Hematopoietic multipotent progenitor cell treated with erythropoietin and hydrocortisone succinate and interleukin-3 and kit ligand, for 8 days (in vitro differentiated cells): ENCODE data around the gene GZMH.
"Not testable (repeated sequence)": the region's sequence is repeated elsewhere in the genome, so short reads cannot be mapped to it uniquely, and the experiment has no call there.

Experiments used
- DNase-seq: peaks from one replicate; pipeline ENCODE4 v3.0.0-alpha.2; 2015

GZMH gene, protein sequence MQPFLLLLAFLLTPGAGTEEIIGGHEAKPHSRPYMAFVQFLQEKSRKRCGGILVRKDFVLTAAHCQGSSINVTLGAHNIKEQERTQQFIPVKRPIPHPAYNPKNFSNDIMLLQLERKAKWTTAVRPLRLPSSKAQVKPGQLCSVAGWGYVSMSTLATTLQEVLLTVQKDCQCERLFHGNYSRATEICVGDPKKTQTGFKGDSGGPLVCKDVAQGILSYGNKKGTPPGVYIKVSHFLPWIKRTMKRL

DNA sequence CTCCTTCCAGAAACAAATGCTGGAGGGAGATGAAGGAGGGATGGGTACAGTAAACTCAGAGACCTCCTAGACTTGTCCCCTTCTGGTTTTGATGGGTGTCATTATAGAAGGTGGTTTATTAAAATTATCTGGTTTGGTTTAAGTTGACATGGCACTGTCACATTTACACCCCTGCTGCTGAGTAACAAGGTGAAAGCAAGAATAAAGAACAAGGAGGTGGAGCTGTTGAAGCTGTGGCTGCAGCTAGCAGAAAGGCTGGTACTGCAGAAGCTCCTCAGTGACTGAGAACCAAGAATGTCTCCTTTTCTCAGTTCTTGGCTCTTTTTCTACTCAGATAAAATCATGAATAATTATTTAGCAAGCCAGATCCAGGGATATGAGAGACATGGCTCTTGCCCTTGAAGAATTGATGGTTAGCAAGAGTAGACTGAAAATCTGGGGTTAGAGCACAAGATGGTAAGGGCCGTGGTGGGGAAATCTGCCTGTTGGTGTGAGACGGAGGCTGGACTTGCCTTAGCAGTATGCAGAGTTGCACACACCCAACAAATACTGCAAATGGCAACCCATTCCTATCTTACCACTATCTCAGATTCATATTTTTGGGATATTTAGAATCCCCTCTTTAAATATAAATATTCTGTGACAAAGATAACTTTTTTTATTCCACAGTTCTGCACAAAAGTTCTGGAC lies at the start of gene GZMH:
TSS of gene GZMH (minus strand) at position 31 of the 690 bp plus-strand sequence. CDS start 72 bp downstream, outside the sequence.
- DNase-seq = no peak

DNA sequence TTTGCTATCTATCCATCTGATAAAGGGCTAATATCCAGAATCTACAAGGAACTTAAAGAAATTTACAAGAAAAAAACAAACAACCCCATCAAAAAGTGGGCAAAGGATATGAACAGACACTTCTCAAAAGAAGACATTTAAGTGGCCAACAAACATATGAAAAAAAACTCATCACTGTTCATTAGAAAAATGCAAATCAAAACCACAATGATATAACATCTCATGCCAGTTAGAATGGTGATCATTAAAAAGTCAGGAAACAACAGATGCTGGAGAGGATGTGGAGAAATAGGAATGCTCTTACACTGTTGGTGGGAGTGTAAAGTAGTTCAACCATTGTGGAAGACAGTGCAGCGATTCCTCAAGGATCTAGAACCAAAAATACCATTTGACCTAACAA lies 38.9 kb upstream of the GZMH start:
- not testable (repeated sequence) for DNase-seq

DNA sequence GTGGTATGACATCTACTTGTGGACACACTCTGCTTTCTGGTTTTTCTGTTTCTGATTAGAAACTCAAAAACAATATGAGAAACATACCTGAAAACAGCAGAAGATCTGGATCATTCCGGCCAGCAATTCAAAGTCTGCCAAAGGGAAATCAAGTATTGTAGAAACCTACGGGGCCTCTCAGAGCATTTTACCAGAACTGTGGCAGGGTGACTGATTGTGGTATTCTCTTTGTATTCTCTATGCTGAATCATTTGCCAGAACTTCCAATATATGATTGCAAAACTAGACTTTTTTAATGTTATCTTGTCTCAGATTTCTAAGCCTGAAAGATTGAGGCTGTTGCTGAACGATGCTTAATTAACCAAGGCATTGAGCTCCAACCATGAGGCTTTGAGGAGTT lies 30.4 kb upstream of the GZMH start:
- DNase-seq = no peak

DNA sequence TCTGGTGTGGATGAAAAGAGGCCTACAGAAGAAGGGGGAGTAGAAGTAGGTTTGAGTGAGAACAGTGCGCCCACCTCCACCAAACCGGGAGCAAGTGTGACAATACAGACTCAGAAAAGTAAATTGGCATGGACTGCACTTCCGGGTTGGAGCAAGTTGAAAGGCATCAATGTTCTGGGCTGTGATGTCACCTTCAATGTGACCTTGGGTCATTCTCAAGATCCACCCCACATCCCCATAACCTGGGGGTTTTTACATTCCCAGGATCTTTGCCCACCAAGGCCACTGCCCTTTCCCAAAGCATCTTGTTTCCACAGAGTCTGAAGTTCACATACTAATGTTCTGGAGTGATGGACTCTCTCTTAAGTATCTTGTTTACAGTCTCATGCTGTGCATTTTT lies 29.8 kb upstream of the GZMH start:
- no peak for DNase-seq

DNA sequence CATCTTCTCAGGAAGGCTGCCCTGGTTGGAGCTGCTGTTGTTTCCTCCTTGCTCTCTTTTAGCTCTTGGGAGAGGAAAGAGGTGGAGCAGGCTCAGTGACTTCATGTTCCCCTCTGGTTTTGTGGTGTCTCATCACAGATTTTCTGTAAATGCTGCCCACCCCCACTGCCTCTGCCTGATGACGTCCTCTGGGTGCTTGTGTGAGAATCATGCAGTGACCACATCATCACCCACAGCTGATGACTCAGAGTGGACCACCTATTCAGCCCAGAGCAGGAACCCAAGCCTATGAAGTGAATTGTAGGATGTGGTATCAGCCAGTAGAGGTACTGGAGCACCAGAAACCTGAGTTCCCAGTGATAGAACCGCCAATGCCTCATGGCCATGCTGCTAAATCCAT lies 24.7 kb upstream of the GZMH start, which contains the start of gene GZMB:
TSS of gene GZMB (minus strand) at position 33 of the 400 bp plus-strand sequence. CDS start at position 3, 30 bp downstream.
- no peak for DNase-seq

DNA sequence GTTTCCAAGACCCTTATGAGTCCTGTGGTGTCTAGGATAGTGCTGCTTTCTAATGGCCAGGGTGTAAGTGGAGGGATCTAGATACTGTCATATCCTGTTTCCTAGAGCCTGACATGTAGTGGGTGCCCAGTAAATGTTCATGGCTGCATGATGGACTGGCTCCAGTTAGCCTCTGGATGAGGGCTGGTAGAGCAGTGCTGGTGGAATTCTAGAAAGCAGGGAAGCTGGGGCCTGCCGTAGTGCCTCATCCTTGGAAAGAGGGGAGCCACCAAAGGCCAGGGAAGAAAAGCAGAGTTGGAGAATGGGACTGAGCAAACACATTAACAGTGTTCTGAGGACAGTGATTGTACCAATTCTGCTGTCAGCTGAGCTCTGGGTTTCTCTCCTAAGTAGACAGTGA lies 23.9 kb upstream of the GZMH start:
- no peak for DNase-seq

DNA sequence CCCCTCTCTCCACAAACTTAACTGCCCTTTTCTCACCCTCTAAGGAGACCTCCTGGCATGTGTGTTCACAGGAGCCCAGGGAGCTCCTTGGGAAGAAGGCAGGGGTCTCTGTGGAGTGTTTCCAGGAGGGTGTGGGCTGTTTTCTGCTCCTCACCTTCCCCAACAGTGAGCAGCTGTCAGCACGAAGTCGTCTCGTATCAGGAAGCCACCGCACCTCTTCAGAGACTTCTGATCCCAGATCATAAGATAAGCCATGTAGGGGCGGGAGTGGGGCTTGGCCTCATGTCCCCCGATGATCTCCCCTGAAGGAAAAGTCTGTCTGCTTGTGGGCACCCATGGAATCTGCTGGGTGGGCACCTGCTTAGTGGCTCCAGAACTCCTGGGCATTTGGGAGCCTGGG lies 23.3 kb upstream of the GZMH start:
- no peak for DNase-seq

DNA sequence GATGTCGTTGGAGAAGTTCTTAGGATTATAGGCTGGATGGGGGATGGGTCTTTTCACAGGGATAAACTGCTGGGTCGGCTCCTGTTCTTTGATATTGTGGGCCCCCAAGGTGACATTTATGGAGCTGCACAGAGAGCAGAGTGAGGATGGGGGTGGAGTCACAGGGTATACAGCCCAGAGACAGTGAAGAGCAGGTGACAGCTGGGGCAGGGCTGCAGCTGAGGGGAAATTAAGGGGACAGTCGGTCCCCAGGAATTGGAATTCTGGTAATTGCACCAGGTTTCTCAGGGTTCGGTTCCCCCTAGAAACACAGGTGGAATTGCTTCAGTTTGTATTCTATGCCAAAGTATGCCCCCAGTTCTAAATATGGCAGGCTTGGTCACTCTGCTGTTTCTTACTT lies 22.9 kb upstream of the GZMH start:
- no peak for DNase-seq

DNA sequence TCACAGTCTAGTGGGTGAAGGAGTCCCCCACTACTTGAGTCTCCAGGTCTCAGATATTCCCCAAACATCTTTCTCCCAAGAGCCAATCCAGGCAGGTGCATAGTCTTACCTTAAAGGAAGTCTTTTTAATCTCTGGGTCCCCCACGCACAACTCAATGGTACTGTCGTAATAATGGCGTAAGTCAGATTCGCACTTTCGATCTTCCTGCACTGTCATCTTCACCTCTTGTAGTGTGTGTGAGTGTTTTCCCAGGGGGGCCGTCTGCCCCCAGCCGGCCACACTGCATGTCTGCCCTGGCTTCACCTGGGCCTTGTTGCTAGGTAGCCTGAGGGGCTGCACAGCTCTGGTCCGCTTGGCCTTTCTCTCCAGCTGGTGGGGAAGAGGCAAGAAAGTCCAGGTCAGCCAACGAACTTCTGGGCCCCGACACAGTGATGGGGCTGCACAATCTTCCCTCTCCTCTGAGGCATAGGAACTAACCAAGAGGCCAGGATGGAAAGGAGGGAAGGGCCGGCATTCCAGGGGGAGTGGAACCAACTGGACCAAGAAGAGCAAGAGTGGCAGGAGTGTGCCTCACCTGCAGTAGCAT lies 22.4 kb upstream of the GZMH start:
- no peak for DNase-seq

DNA sequence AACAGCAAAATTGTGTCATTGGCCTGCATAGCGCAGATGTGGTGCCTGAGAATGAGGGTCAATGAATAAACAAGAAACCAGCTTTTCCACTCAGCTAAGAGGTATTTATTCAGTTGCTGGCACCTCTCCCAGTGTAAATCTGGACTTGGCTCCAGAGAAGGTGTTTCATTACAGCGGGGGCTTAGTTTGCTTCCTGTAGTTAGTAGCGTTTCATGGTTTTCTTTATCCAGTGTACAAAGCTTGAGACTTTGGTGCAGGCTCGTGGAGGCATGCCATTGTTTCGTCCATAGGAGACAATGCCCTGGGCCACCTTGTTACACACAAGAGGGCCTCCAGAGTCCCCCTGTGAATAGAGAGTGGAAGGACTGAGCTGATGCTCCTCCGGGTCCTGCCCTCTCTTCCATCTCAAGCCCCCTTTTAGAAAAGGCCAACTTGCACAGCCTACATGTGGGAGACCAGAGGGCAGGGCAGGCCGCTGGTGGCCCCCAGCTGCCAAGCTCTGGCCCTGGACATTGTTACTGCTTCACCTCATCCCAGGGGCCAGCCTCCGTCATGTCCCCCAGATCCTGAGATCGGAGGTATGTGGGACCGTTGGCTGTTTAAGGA lies 21.5 kb upstream of the GZMH start:
- no peak for DNase-seq

DNA sequence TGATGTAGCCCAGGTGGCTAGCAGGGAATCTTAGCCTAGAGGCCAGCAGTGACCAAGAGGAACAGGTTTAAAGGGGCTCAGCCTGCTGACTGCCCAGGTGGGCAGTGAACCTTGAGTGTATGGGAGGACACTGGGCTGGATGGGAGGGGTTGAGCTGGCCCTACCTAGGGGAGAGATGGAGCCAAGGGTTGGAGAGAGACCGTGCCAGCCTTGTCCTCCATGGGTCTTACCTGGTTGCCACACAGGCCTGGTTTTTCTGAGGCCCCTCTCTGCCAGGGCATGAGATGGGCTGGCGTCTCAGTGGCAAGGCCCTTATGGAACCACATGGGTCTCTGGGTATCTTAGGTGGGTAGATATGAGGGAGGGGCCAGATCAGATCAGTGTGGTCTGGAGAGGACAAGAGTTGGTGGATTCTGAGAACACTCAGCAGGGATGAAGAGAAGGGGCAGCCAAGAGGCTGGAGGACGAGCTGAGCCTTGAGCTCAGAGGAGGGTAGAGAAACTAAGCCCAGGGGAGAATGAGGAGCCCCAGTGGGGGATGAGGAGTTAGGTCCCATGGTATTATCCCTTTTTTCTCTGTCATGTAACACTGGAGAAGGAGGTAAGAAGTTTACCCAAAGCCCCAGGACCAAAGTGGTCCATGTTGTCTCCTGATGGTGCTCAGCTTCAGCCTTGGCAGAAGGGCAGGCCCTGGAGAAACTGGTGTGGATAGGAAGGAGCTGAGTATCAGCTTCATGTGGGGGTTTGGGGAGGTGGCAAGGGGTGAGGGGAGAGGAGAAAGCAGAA lies 20.8 kb upstream of the GZMH start:
- no peak for DNase-seq

DNA sequence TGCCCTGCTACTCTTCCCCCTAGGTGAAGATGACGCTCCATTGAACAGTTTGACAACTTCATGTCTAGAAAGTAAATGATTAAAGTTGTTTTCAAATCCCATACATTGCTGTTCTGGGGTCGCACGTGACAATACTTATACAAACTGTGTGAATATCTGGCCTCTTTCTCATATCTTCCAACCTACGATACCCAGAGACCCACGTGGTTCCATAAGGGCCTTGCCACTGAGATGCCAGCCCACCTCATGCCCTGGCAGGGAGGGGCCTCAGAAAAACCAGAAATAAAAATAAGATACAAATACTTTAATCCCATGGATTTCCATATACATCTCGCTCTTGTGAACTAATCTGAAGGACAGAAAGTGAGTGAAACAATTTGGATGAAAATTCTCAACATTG lies 20.0 kb upstream of the GZMH start:
- no peak for DNase-seq

DNA sequence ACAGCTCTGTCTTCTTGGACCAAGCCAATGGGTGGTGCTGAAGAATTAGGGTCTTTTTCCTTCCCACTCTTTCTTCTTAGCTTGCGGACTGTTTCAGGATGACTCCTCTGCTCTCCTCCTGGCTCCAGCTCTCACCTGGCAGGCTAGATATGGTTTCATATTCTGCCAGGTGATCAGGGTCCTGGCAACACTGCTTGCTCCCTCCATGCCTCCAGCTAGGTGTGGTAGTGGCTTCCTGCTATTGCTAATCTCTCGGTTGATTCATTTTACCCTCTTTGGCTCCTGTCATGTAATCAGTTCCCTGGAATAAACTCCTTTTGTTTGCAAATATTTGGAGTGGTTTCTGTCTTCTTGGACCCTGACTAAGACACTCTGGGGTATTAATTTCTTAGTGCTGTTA lies 4.3 kb upstream of the GZMH start:
- DNase-seq = no peak

DNA sequence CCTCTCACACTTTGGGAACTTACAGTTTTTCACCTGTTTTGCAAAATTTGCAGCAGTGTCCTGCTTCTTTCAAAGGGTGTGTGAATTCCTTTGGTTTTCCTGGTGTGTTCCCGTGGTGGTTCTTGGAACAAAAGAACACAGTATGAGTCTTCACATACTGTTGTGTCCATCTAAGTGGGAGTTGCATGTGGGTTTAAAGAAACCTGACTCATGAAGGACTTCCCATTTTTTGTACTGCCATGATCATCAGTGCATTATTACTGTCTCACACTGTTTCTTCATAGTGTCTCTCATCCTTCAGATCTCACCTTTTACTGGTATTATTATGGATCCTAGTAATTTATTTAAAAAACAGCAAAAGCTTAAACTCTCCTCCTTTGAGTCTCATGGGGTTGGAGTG lies 3.8 kb upstream of the GZMH start:
- no peak for DNase-seq

DNA sequence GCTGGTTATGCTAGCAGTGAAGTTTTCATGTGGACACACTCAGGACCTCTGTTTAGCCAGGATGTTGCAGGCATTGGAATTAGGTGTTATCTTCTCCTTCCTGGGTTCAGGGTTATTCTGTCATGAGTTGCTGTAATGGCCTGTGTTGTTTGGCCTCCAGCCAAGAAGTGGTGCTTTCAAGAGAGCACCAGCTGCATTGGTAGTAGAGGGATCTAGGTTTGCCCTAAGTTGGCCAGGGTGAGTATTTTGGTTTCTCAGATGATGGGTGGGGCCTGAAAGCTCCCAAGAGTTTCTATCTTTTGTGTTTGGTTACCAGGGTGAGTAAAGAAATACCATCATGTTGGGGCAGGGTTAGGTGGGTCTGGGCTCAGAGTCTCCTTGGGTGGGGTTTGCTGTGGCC lies 2.7 kb upstream of the GZMH start:
- DNase-seq = peak; percentile 16

DNA sequence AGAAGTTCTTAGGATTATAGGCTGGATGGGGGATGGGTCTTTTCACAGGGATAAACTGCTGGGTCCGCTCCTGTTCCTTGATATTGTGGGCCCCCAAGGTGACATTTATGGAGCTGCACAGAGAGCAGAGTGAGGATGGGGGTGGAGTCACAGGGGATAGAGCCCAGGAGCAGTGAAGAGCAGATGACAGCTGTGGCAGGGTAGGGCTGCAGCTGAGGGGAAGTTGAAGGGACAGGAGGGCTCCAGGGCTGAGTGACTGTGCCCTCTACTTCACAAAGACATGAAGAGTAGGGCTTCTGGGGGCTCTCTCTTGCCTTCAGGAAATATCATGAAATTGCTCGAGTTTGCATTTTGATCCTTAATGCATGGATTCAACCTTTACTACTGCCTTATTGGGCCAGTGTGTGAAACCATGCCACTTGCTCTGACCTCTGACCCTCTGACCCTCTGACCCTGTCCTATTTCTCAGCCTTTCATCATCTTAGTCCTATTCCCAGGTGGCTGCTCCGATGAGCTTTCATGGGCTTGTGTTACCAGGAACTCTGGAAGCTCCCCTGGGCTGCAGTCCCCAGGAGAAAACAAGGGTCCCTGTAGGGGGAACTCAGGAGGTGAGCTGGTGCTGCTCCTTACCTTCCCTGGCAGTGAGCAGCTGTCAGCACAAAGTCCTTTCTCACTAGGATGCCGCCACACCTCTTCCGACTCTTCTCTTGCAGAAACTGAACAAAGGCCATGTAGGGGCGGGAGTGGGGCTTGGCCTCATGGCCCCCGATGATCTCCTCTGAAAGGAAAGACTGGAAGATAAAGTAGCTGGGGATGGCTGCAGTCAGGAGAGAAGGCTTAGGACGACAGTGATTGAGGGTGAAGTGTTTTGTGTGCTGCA lies 1.6 kb downstream of the GZMH start:
- DNase-seq = no peak

DNA sequence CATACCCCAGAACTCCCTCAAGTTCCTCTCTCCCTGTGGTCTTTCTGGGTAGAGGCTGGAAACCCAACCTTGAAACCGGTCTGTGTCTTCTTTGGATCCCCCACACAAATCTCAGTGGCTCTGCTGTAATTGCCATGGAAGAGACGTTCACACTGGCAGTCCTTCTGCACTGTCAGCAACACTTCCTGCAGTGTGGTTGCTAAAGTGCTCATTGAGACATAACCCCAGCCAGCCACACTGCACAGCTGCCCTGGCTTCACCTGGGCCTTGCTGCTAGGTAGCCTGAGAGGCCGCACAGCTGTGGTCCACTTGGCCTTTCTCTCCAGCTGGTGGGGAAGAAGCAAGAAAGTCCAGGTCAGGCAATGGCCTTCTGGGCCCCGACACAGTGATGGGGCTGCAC lies 2.4 kb downstream of the GZMH start:
- DNase-seq = no peak

DNA sequence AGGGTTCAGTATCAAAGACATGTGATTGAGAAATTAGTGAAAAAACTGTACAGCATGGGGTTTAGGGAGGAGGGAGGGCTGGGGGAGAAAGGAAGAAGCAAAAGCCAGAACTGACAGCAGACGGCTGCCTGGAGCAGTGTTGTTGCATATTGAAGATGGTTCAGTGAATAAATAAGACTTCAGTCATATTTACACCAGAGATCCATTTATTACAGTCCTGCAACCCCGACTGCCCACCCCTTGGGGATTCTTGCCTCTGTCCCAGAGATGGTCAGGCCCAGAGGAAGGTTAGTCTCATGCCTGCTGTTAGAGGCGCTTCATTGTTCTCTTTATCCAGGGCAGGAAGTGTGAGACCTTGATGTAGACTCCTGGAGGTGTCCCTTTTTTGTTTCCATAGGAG lies 3.2 kb downstream of the GZMH start:
- no peak for DNase-seq

DNA sequence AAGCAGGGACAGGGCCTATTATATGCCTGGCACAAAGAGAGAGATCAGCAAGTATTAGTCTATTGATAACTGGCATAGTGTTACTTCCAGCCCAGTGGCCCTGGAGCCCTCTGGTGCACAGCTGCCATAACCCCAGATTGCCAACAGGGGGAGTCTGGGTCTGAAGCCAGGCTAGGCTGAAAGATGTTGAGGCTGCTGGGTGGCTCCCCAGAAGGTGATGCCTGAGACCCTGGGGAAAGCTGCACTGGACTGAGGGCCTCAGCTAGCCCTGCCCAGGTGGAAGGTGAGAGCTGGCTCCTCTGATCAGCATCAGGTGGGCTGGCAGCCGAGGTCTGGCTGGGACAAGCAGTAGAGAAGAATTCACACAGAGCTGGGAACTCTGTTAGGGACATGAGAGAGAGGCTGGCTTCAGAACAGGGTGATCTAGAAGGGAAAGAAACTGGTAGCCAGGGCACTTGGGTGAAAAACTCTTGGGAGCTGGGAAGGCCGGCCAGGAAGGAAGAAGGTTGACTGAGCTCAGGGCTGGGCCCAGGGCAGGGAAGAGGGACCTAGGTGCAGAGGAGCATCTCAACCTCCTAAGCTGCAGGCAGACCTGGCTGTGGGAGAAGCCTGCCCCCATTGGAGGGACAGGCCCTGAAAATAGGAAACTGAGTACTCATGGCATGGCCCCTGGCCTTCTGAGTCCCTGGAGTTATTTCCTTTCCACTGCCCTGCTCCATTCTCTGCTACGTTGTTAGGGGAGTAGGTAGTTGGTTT lies 3.9 kb downstream of the GZMH start:
- peak; percentile 56 for DNase-seq

DNA sequence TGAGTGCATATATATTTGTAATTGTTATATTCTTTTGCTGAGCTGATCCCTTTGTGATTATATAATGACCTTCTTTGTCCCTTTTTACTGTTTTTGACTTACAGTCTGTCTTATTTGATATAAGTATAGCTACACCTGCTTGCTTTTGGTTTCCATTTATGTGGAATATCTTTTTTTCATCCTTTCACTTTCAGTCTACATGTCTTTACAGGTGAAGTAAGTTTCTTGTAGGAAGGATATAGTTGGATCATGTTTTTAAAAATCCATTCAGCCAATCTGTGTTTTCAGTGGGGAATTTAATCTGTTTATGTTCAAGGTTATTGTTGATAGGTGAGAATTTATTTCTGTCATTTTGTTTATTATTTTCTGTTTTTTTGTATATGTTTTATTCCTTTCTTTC lies 12.1 kb downstream of the GZMH start:
- DNase-seq = no peak

DNA sequence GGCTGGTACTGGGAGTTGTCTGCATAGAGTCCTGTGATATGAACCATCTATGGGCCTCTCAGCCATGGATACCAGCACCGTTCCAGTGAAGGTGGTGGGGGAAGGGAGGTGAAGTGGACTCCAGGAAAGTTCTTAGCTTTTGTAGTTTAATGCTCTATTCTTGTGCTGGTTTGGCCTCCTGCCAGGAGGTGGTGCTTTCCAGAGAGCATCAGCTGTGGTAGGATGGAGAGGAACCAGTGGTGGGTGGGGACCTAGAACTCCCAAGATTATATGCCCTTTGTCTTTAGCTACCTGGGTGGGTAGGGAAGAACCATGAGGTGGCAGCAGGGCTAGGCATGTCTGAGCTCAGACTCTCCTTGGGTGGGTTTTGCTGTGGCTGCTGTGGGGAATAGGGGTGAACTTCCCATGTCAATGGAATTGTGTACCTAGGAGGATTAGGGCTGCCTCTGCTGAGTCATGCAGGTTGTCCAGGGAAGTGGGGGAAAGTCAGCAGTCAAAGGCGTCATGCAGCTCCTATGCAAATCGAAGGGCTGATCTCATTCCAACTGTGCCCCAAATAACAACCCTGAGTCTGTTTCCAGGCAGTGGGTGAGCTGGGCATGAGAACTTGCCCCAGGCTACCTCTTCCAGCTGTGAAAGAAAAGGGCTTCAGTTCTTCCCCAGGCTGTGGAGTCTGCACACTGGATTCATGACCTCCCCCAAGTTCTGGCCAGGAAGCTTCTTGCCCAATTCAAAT lies 14.2 kb downstream of the GZMH start:
- DNase-seq = no peak
